GM19035 (cell line): ENCODE results near the gene PKHD1.

Source experiments
- ATAC-seq: cut with Tn5 transposase; IDR thresholded peaks from one replicate; pipeline ENCODE4 v1.9.1; 2021; ENCODE audit not compliant: unreplicated experiment

Gene PKHD1

DNA sequence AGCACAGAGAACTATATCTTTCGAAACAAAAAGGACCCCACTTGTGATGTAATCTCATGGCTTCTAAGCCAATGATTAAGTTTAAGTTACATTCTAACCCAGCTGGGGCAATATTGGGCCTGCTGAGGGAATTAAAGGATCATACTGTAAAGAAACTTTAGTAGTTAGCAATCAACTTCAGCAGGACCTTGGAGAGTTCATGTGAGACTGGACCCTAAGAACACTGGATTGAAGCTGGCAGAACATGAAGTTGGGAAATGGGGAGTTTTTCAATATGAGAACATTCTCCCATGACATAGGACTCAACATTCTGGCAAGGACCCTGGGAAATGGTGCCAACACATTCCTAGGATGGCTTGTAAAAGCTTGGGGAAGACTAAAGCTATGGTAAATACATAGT, 516.2 kb downstream of the PKHD1 start:
- no peak for ATAC-seq

- ATAC-seq, result no peak
These were observed 517.1 kb downstream of the PKHD1 start for GRCh38 chr6:51570168-51570921.

DNA sequence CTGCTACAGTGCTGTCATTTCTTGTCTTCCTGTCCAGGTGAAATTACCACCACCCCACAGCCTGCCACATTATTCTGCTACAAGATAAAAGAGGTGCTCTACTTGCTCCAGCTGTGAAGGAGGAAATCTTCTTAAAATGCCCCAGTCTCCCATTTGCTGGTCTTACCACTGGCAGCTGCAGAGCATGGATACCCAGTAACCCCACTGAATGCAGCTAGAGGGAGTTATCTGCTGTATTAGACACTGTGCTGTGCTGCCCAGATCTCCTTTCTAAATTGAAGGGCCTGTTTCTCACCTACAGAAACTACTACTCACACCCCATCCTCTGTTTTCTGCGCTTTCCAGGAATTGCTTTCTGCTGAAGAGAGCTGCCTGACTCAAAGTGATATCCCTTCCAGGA, 517.8 kb downstream of the PKHD1 start:
- no peak for ATAC-seq

DNA sequence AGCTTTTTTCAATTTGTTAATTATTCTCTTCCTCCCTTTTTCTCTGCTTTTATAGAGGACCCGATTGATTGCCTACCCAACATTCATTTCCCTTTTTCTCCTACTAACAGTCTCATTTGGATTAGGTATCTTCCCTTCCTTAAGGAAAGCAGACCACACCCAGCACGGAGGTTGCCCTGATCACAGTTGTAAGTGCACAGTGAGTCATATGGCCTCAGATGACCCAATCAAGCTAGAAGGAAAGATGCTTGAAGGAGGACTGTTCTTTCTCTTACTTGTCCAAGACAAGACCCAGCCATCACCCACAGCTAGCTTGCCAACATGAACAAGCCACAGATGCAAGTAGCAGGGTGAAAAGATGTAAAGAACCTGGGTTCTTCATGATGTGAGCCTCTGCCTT, 518.6 kb downstream of the PKHD1 start:
- no peak for ATAC-seq

GRCh38 chr6:51565472-51565871, 521.9 kb downstream of the PKHD1 start:
- no peak for ATAC-seq
